ENCODE data around the gene CD70. TPM values are rescaled to one million over a fixed set of nuclear protein-coding genes. Genes with fewer than 3 reads are reported as not detected.

The CD70 gene
- total and polyA plus RNA-seq, 2 of the 8 experiments (the other 6 are each of a cell fraction or from before 2014, with no cell fraction given): 1.3 to 12.0 TPM

DNA sequence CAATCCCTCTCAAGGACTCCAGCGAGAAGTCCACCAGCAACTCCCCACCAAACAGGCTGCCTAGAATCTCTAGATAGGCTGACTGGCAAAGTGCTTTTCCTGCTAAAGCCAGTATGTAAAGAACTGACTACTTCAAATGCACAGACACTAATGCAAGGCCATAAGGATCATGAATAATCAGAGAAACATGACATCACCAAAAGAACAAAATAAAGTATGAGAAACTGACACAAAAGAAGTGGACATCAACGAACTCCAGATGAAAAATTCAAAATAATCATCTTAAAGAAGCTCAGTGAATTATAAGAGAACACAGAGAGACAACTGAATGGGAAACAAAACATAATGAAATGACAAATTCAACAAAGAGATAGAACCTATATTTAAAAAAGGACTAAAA, 26.4 kb upstream of the CD70 start:
- no peak for FAIRE-seq
- H2AFZ ChIP-seq (ENCODE audit: low read length): no peak overlapping the region
- CTCF ChIA-PET (ENCODE audit: partially characterized antibody): interaction anchor here (1.2 kb wide), 1 partner anchor 14 kb away, joined by 4 read pairs; no protein-coding TSS in a partner anchor

More for the DNA sequence above, 26.4 kb upstream of the CD70 start:
- H2BK15ac ChIP-seq (ENCODE audit: low read length): no peak overlapping the region
- no peak overlapping the region for H3K18ac ChIP-seq (ENCODE audit: extremely low read depth, low read length)
- no peaks in the 10 kb centered on the region for H3K79me2 ChIP-seq (ENCODE audit: control insufficient read depth in 1 of 2, insufficient read depth in 2 of 2, low read length in 2 of 2)
- H3K23me2 ChIP-seq (ENCODE audit: low read depth, low read length): no peaks in the 10 kb centered on the region
- no peak overlapping the region for H2BK5ac ChIP-seq (ENCODE audit: low read depth, low read length)
- H2BK120ac ChIP-seq (replicated peaks; ENCODE audit: low read depth, low read length): no peak overlapping the region
- no peak overlapping the region for H3K9ac ChIP-seq (replicated peaks in 1 of 4; ENCODE audit: extremely low read depth in 1 of 4, low read depth in 3 of 4, low read length in 3 of 4)
- no peaks in the 10 kb centered on the region for H4K20me1 ChIP-seq (replicated peaks in 1 of 2; ENCODE audit: control insufficient read depth in 1 of 2, insufficient read depth in 2 of 2, low read length in 2 of 2)
- H3K9me3 ChIP-seq (ENCODE audit: insufficient read depth in 2 of 2, low read depth in 1 of 2, low read length in 1 of 2): peaks cover 0 to 3% of the 10 kb centered on the region in 2 experiments; a peak in 1 of 4 replicates
- H2BK12ac ChIP-seq (ENCODE audit: low read depth, low read length): no peak overlapping the region
- H3K4me1 ChIP-seq (replicated peaks in 1 of 4; ENCODE audit: control insufficient read depth in 3 of 4, insufficient read depth in 4 of 4, low read length in 3 of 4): no peaks in the 10 kb centered on the region
- H3K4me3 ChIP-seq (ENCODE audit: extremely low read depth in 1 of 4, insufficient read depth in 2 of 4, low read depth in 3 of 4, low read length in 4 of 4): no peak overlapping the region
- no peak overlapping the region for H4K8ac ChIP-seq (ENCODE audit: extremely low read depth, insufficient read depth, low read length)
- no peak overlapping the region for H3K56ac ChIP-seq (replicated peaks; ENCODE audit: insufficient read length, low read depth, low read length)
- no peak overlapping the region for H3K23ac ChIP-seq (ENCODE audit: insufficient read length)
- H3K36me3 ChIP-seq (ENCODE audit: control insufficient read depth in 2 of 4, insufficient read depth in 4 of 4, low read length in 3 of 4): no peaks in the 10 kb centered on the region
- no peak overlapping the region for H4K91ac ChIP-seq (replicated peaks; ENCODE audit: insufficient read length, low read length)
- 62% methylated on average over 2 of the region's 2 CpGs; no CpG with 5 or more reads in 1 of the 2 experiments for WGBS, 2 experiments (ENCODE audit: extremely low coverage in 1 of 2, insufficient coverage in 1 of 2, insufficient read length in 1 of 2, insufficient replicate concordance in 2 of 2, low coverage in 1 of 2, low lambda C conversion rate in 2 of 2, missing lambda C conversion rate in 1 of 2)
- H3K27ac ChIP-seq (ENCODE audit: low read depth, low read length): no peak overlapping the region
- H2BK20ac ChIP-seq (ENCODE audit: low read length): no peak overlapping the region
- TF ChIP-seq RXRA (IDR thresholded peaks at IDR 0.05; ENCODE audit: insufficient read depth, low read depth, low read length): no peak
- TF ChIP-seq ATF3 (IDR thresholded peaks at IDR 0.05; ENCODE audit: insufficient read depth, low read depth, low read length): no peak
- TF ChIP-seq TEAD4 (IDR thresholded peaks at IDR 0.05; ENCODE audit: low read depth, low read length): no peak
- no peak for TF ChIP-seq FOSL1 (IDR thresholded peaks at IDR 0.05; ENCODE audit: insufficient read depth, low read depth, low read length)
- TF ChIP-seq ASH2L (IDR thresholded peaks at IDR 0.05; ENCODE audit: low read length): no peak
- no peak for TF ChIP-seq SP4 (IDR thresholded peaks at IDR 0.05; ENCODE audit: low read length)
- no peak for TF ChIP-seq YY1 (IDR thresholded peaks at IDR 0.05; ENCODE audit: low read depth, low read length)
- DNase-seq (ENCODE audit: low read depth in 1 of 2, low spot score in 2 of 2): no peak
- no peak overlapping the region for H4K5ac ChIP-seq (ENCODE audit: insufficient read length, low read depth, low read length)
- no peak overlapping the region for H2AK5ac ChIP-seq (ENCODE audit: low read depth, low read length)
- H3K27me3 ChIP-seq (replicated peaks in 1 of 4; ENCODE audit: control insufficient read depth in 3 of 4, extremely low read depth in 1 of 4, insufficient read depth in 3 of 4, low read length in 3 of 4): no peaks in the 10 kb centered on the region
- H3K4ac ChIP-seq (replicated peaks; ENCODE audit: insufficient read length, low read depth, low read length): no peak overlapping the region
- H3K4me2 ChIP-seq (ENCODE audit: insufficient read depth in 1 of 2, low read depth in 2 of 2, low read length in 2 of 2): no peak overlapping the region
- no peak overlapping the region for H3K14ac ChIP-seq (ENCODE audit: insufficient read length)
- POLR2A ChIA-PET (ENCODE audit: partially characterized antibody): no interaction called here
- no peaks in the 10 kb centered on the region for H3K79me1 ChIP-seq (ENCODE audit: low read depth, low read length)
